ENCODE results near the gene NAA11.

The NAA11 gene

DNA sequence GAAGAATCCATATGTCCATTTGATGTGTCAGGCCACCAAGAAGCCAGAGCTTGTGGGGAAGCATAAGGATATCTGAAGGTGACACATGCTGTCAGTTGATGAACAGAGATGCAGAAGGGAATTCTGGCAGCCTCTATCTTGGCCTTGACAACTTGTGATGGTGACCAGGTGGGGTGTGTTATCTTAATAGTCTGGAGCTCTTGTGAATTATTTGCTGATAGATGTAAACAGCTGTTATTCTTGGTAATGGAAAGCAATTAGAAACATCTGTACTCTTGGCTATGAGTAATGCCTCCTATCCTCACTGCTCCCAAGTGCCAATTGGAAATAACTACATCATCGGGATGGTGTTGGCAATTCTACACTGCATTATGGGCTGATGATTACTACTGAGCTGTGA lies 51.9 kb downstream of the NAA11 start:
- ATAC-seq (ENCODE audit: insufficient read depth, low read depth), result no peak
- H3K27me3 ChIP-seq (ENCODE audit: insufficient read depth, low read length, poor library complexity), result no peaks in the 10 kb centered on the region

DNA sequence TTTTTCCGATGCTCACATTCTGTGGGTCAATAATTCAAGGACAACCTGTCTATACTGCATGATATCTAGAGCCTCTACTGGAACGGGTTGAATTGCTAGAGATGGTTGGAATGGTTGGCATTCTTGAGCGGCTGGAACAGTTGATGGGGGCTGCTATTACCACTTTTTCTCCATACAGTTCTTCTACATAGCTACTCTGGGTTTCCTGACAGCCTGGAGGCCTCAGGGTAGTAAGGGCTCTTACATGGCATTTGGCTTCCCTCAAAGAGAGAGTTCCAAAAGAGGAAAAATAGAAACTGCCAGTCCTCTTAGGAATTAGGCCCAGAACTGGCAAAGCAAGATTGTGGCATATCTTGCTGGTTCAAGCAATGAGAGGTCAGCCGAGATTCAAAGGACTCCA lies 53.1 kb downstream of the NAA11 start:
- no peak for DNase-seq
- H3K79me2 ChIP-seq (ENCODE audit: insufficient read depth, low read length), result no peaks in the 10 kb centered on the region
- H3K36me3 ChIP-seq (ENCODE audit: insufficient read depth, low read length), result no peaks in the 10 kb centered on the region
- no peaks in the 10 kb centered on the region for H3K9me3 ChIP-seq (ENCODE audit: insufficient read depth, low read length, severe bottlenecking)
- no peaks in the 10 kb centered on the region for H4K20me1 ChIP-seq (ENCODE audit: insufficient read depth, low read length)
- no peak overlapping the region for H3K4me2 ChIP-seq (ENCODE audit: insufficient read depth, low read length)
- TF ChIP-seq, protein P1, sequence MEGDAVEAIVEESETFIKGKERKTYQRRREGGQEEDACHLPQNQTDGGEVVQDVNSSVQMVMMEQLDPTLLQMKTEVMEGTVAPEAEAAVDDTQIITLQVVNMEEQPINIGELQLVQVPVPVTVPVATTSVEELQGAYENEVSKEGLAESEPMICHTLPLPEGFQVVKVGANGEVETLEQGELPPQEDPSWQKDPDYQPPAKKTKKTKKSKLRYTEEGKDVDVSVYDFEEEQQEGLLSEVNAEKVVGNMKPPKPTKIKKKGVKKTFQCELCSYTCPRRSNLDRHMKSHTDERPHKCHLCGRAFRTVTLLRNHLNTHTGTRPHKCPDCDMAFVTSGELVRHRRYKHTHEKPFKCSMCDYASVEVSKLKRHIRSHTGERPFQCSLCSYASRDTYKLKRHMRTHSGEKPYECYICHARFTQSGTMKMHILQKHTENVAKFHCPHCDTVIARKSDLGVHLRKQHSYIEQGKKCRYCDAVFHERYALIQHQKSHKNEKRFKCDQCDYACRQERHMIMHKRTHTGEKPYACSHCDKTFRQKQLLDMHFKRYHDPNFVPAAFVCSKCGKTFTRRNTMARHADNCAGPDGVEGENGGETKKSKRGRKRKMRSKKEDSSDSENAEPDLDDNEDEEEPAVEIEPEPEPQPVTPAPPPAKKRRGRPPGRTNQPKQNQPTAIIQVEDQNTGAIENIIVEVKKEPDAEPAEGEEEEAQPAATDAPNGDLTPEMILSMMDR (IDR thresholded peaks at IDR 0.05; ENCODE audit: borderline replicate concordance, extremely low read depth, low read length, poor library complexity, severe bottlenecking), result no peak
- no peak for TF ChIP-seq EZH2 (IDR thresholded peaks at IDR 0.05; ENCODE audit: borderline replicate concordance, low read depth, low read length, severe bottlenecking)
- no peak for ATAC-seq (ENCODE audit: insufficient read depth, low read depth)
- no peak overlapping the region for H3K27ac ChIP-seq (ENCODE audit: low read length)
- no peaks in the 10 kb centered on the region for H3K4me1 ChIP-seq (ENCODE audit: insufficient read depth, low read length)
- no peaks in the 10 kb centered on the region for H3K27me3 ChIP-seq (ENCODE audit: insufficient read depth, low read length, poor library complexity)
- no peak overlapping the region for H3K9ac ChIP-seq (ENCODE audit: low read depth, low read length)
- no peak overlapping the region for H2AFZ ChIP-seq (ENCODE audit: low read depth, low read length)
- H3K4me3 ChIP-seq (ENCODE audit: low read depth in 1 of 2, low read length in 2 of 2), result no peak overlapping the region

More for the DNA sequence above, 51.9 kb downstream of the NAA11 start:
- H3K4me2 ChIP-seq (ENCODE audit: insufficient read depth, low read length), result no peak overlapping the region
- no peaks in the 10 kb centered on the region for H4K20me1 ChIP-seq (ENCODE audit: insufficient read depth, low read length)
- H3K27ac ChIP-seq (ENCODE audit: low read length), result no peak overlapping the region
- H3K9me3 ChIP-seq (ENCODE audit: insufficient read depth, low read length, severe bottlenecking), result no peaks in the 10 kb centered on the region
- no peak for TF ChIP-seq EZH2 (IDR thresholded peaks at IDR 0.05; ENCODE audit: borderline replicate concordance, low read depth, low read length, severe bottlenecking)
- TF ChIP-seq, protein P1 (IDR thresholded peaks at IDR 0.05; ENCODE audit: borderline replicate concordance, extremely low read depth, low read length, poor library complexity, severe bottlenecking), result no peak
- H3K4me1 ChIP-seq (ENCODE audit: insufficient read depth, low read length), result no peaks in the 10 kb centered on the region
- no peaks in the 10 kb centered on the region for H3K36me3 ChIP-seq (ENCODE audit: insufficient read depth, low read length)
- H3K79me2 ChIP-seq (ENCODE audit: insufficient read depth, low read length), result no peaks in the 10 kb centered on the region
- H2AFZ ChIP-seq (ENCODE audit: low read depth, low read length), result no peak overlapping the region
- no peak overlapping the region for H3K4me3 ChIP-seq (ENCODE audit: low read depth in 1 of 2, low read length in 2 of 2)
- DNase-seq, result no peak
- H3K9ac ChIP-seq (ENCODE audit: low read depth, low read length), result no peak overlapping the region

DNA sequence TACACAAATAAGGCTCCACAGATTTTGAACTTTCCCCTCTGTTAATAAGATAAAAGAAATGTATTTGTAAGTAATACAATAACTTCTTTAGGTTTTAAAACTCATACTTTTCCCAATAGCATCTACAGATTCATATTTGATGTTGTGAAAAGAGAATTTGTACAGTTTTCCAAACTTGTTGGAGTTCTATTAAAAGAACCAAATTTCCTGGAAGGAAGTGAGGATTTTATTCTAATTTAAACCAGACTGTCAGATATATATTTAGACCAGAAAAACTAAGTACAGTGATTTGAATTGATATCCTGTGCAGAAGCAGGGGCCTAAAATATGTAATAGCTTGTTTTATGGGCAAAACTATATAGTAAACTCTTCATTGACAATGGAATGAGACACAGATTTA lies 53.7 kb downstream of the NAA11 start:
- no peak for ATAC-seq (ENCODE audit: insufficient read depth, low read depth)
- no peak for TF ChIP-seq EZH2 (IDR thresholded peaks at IDR 0.05; ENCODE audit: borderline replicate concordance, low read depth, low read length, severe bottlenecking)
- TF ChIP-seq, protein P1 (IDR thresholded peaks at IDR 0.05; ENCODE audit: borderline replicate concordance, extremely low read depth, low read length, poor library complexity, severe bottlenecking), result no peak
- Histone ChIP-seq H3K4me2 (ENCODE audit: insufficient read depth, low read length) (no peak overlapping the region), H3K4me1 (ENCODE audit: insufficient read depth, low read length) (no peaks in the 10 kb centered on the region), H3K9me3 (ENCODE audit: insufficient read depth, low read length, severe bottlenecking) (no peaks in the 10 kb centered on the region), H3K79me2 (ENCODE audit: insufficient read depth, low read length) (no peaks in the 10 kb centered on the region), H3K27me3 (ENCODE audit: insufficient read depth, low read length, poor library complexity) (no peaks in the 10 kb centered on the region), H4K20me1 (ENCODE audit: insufficient read depth, low read length) (no peaks in the 10 kb centered on the region), H3K4me3 (ENCODE audit: low read depth in 1 of 2, low read length in 2 of 2) (no peak overlapping the region), H3K36me3 (ENCODE audit: insufficient read depth, low read length) (no peaks in the 10 kb centered on the region), H3K27ac (ENCODE audit: low read length) (no peak overlapping the region), H2AFZ (ENCODE audit: low read depth, low read length) (no peak overlapping the region), H3K9ac (ENCODE audit: low read depth, low read length) (no peak overlapping the region)
- DNase-seq, result no peak

DNA sequence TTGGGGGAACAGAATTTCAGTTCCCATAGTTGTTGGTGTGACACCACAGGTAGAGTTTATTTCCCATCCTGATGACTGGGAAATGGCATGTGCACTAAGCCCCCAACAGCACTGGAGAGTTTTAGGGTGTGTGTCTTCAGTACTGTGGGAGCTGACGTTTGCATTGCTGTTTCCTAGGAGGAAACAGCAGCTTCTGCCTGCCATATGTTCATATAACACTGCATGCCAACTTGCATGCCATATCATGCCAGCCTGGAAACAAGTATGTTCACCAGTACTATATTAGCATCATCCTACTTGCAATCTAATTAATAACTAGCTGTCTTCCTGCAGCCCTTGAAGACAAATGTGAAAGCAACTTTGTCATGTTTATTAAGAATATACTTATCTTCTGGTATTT lies 58.2 kb downstream of the NAA11 start:
- no peak for ATAC-seq (ENCODE audit: insufficient read depth, low read depth)
- H2AFZ ChIP-seq (ENCODE audit: low read depth, low read length), result no peak overlapping the region

More for the DNA sequence above, 58.2 kb downstream of the NAA11 start:
- Histone ChIP-seq H3K27ac (ENCODE audit: low read length) (no peak overlapping the region), H3K36me3 (ENCODE audit: insufficient read depth, low read length) (no peaks in the 10 kb centered on the region), H3K4me2 (ENCODE audit: insufficient read depth, low read length) (no peak overlapping the region), H3K27me3 (ENCODE audit: insufficient read depth, low read length, poor library complexity) (no peaks in the 10 kb centered on the region), H3K9ac (ENCODE audit: low read depth, low read length) (no peak overlapping the region), H4K20me1 (ENCODE audit: insufficient read depth, low read length) (no peaks in the 10 kb centered on the region), H3K79me2 (ENCODE audit: insufficient read depth, low read length) (no peaks in the 10 kb centered on the region), H3K9me3 (ENCODE audit: insufficient read depth, low read length, severe bottlenecking) (no peaks in the 10 kb centered on the region), H3K4me1 (ENCODE audit: insufficient read depth, low read length) (no peaks in the 10 kb centered on the region), H3K4me3 (ENCODE audit: low read depth in 1 of 2, low read length in 2 of 2) (no peak overlapping the region)
- DNase-seq, result no peak
- TF ChIP-seq, protein P1 (IDR thresholded peaks at IDR 0.05; ENCODE audit: borderline replicate concordance, extremely low read depth, low read length, poor library complexity, severe bottlenecking), result no peak
- no peak for TF ChIP-seq EZH2 (IDR thresholded peaks at IDR 0.05; ENCODE audit: borderline replicate concordance, low read depth, low read length, severe bottlenecking)
